ENCODE data around the gene R3HDM2.

DNA sequence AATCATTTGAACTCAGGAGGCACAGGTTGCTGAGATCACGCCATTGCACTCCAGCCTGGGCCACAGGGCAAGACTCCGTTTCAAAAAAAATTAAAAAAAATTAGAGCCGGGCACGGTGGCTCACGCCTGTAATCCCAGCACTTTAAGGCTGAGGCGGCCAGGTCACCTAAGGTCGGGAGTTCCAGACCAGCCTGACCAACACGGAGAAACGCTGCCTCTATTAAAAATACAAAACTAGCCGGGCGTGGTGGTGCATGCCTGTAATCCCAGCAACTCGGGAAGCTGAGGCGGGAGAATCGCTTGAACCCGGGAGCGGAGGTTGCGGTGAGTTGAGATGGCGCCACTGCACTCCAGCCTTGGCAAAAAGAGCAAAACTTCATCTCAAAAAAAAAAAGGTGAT is 35.7 kb downstream of the R3HDM2 start:
- TF ChIP-seq, protein P1, sequence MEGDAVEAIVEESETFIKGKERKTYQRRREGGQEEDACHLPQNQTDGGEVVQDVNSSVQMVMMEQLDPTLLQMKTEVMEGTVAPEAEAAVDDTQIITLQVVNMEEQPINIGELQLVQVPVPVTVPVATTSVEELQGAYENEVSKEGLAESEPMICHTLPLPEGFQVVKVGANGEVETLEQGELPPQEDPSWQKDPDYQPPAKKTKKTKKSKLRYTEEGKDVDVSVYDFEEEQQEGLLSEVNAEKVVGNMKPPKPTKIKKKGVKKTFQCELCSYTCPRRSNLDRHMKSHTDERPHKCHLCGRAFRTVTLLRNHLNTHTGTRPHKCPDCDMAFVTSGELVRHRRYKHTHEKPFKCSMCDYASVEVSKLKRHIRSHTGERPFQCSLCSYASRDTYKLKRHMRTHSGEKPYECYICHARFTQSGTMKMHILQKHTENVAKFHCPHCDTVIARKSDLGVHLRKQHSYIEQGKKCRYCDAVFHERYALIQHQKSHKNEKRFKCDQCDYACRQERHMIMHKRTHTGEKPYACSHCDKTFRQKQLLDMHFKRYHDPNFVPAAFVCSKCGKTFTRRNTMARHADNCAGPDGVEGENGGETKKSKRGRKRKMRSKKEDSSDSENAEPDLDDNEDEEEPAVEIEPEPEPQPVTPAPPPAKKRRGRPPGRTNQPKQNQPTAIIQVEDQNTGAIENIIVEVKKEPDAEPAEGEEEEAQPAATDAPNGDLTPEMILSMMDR (IDR thresholded peaks at IDR 0.05; ENCODE audit: insufficient read depth, low read depth, low read length), result no peak
- TF ChIP-seq EZH2 (IDR thresholded peaks at IDR 0.05; ENCODE audit: insufficient read depth, low read length), result no peak

All from astrocyte (in vitro differentiated cells and primary cell).